SK-N-SH (cell line): Measurements from ENCODE around the gene SRD5A3. TPM values are rescaled to one million over a fixed set of nuclear protein-coding genes. Genes with fewer than 3 reads are reported as not detected.

Source experiments
- CTCF ChIA-PET: fragments of 300-600, 350-600 bp; formaldehyde crosslinking; extraction: SDS; loops from one replicate; lab custom pipeline; 2021; lab: Yijun Ruan, JAX
- POLR2A ChIA-PET: fragments of 350-600 bp; sonication (Branson Sonifier 250); formaldehyde crosslinking; extraction: SDS; loops from one replicate; lab custom pipeline; 2020; ENCODE audit warnings: antibody characterized with exemption, inconsistent platforms; lab: Yijun Ruan, JAX
- DNase-seq: peaks from one replicate; pipeline ENCODE4 v3.0.0; 2012
- H2AFZ ChIP-seq: fragments of 200-600 bp; sonication (generic); 2 replicates; pipeline ENCODE4 v1.8.1; 2016; ENCODE audit warnings: antibody characterized with exemption, mild to moderate bottlenecking, low read depth
- H3F3A ChIP-seq: fragments of 200-600 bp; sonication (generic); replicated peaks from 2 replicates; pipeline ENCODE3; 2016; ENCODE audit warnings: antibody characterized with exemption, mild to moderate bottlenecking; ENCODE audit not compliant: insufficient read depth
- H3K27ac ChIP-seq, 2 experiments: fragments of 200-500 bp in 1 of 2; fragments of 200-600 bp in 1 of 2; sonication (Bioruptor generic) in 1 of 2; sonication (generic), shearing (Covaris generic) in 1 of 2; 2 replicates each; pipeline versions ENCODE4 v1.5.1 to v1.6.1; 2014 to 2016; ENCODE audit warnings: low read depth in 2 of 2, inconsistent platforms in 1 of 2, low read length in 1 of 2, mild to moderate bottlenecking in 1 of 2, mixed read lengths in 1 of 2
- H3K27me3 ChIP-seq: fragments of 200-600 bp; sonication (generic), shearing (Covaris generic); 2 replicates; pipeline ENCODE4 v1.6.1; 2016; ENCODE audit warnings: mixed run types; ENCODE audit not compliant: insufficient read depth
- H3K36me3 ChIP-seq, 2 experiments: fragments of 200-500 bp in 1 of 2; fragments of 200-600 bp in 1 of 2; sonication (Bioruptor generic) in 1 of 2; sonication (generic) in 1 of 2; replicated peaks in 1 of 2; 2 replicates each; pipeline versions ENCODE3 to v1.5.1; 2014 to 2016; ENCODE audit warnings: low read length in 1 of 2, mild to moderate bottlenecking in 1 of 2; ENCODE audit not compliant: insufficient read depth in 2 of 2, control insufficient read depth in 1 of 2
- H3K4me1 ChIP-seq, 2 experiments: fragments of 200-500 bp in 1 of 2; fragments of 200-600 bp in 1 of 2; sonication (Bioruptor generic) in 1 of 2; sonication (generic), shearing (Covaris generic) in 1 of 2; 2 replicates each; pipeline versions ENCODE4 v1.5.1 to v1.6.1; 2014 to 2016; ENCODE audit warnings: low read depth in 1 of 2, low read length in 1 of 2, mixed run types in 1 of 2; ENCODE audit not compliant: insufficient read depth in 2 of 2, control insufficient read depth in 1 of 2
- H3K4me2 ChIP-seq: fragments of 200-600 bp; sonication (generic), shearing (Covaris generic); 2 replicates; pipeline ENCODE4 v1.6.1; 2017; ENCODE audit warnings: mixed run types
- H3K4me3 ChIP-seq, 2 experiments: fragments of 200-500 bp in 1 of 2; fragments of 200-600 bp in 1 of 2; sonication (Bioruptor generic) in 1 of 2; sonication (generic), shearing (Covaris generic) in 1 of 2; 2 replicates each; pipeline versions ENCODE4 v1.5.1 to v1.8.1; 2014 to 2016; ENCODE audit warnings: low read depth in 2 of 2, inconsistent platforms in 1 of 2, low read length in 1 of 2, mild to moderate bottlenecking in 1 of 2, mixed read lengths in 1 of 2, moderate library complexity in 1 of 2
- H3K79me2 ChIP-seq: fragments of 200-600 bp; sonication (generic); 2 replicates; pipeline ENCODE4 v1.8.1; 2017; ENCODE audit warnings: mild to moderate bottlenecking; ENCODE audit not compliant: insufficient read depth
- H3K9ac ChIP-seq: fragments of 200-600 bp; sonication (generic); 2 replicates; pipeline ENCODE4 v1.6.1; 2017; ENCODE audit warnings: mixed run types
- H3K9me2 ChIP-seq: fragments of 200-600 bp; sonication (generic); 2 replicates; pipeline ENCODE4 v1.6.1; 2017; ENCODE audit warnings: mixed run types
- H3K9me3 ChIP-seq: fragments of 200-600 bp; sonication (generic); 2 replicates; pipeline ENCODE4 v1.6.1; 2017; ENCODE audit warnings: mixed run types, mild to moderate bottlenecking, moderate library complexity
- H4K20me1 ChIP-seq: fragments of 200-600 bp; sonication (generic); 2 replicates; pipeline ENCODE4 v1.6.1; 2017; ENCODE audit warnings: mild to moderate bottlenecking, mixed run types; ENCODE audit not compliant: insufficient read depth
- CTCF ChIP-seq: fragments of 200-600 bp; sonication (generic); IDR thresholded peaks from 2 replicates; pipeline ENCODE4 v1.6.1; 2017; ENCODE audit warnings: antibody characterized with exemption, mild to moderate bottlenecking, moderate library complexity
- ELF1 ChIP-seq: IDR thresholded peaks from 2 replicates; pipeline ENCODE4 v1.4.0; 2012
- EP300 ChIP-seq, 2 experiments: IDR thresholded peaks; 2 replicates each; pipeline versions ENCODE4 v1.4.0 to v1.6.1; 2012; ENCODE audit warnings: borderline replicate concordance in 1 of 2, low read depth in 1 of 2, low read length in 1 of 2
- GABPA ChIP-seq: IDR thresholded peaks from 2 replicates; pipeline ENCODE4 v1.4.0; 2012; ENCODE audit warnings: low read depth, mild to moderate bottlenecking
- MAX ChIP-seq: IDR thresholded peaks from 2 replicates; pipeline ENCODE4 v1.4.0; 2012; ENCODE audit warnings: low read depth
- MEF2A ChIP-seq: IDR thresholded peaks from 2 replicates; pipeline ENCODE4 v1.4.0; 2012; ENCODE audit warnings: low read depth, borderline replicate concordance
- MXI1 ChIP-seq: IDR thresholded peaks from 2 replicates; pipeline ENCODE4 v1.6.1; 2012; ENCODE audit warnings: mild to moderate bottlenecking, low read depth, low read length, improper control_type of control experiment
- NFIC ChIP-seq: IDR thresholded peaks from 2 replicates; pipeline ENCODE4 v1.4.0; 2012; ENCODE audit warnings: borderline replicate concordance
- POLR2AphosphoS5 ChIP-seq: IDR thresholded peaks from 2 replicates; pipeline ENCODE4 v1.6.1; 2012; ENCODE audit warnings: low read depth, low read length
- RAD21 ChIP-seq: IDR thresholded peaks from 2 replicates; pipeline ENCODE4 v1.6.1; 2012; ENCODE audit warnings: mild to moderate bottlenecking, low read length
- SMC3 ChIP-seq: IDR thresholded peaks from 2 replicates; pipeline ENCODE4 v1.6.1; 2012; ENCODE audit warnings: low read depth, low read length, improper control_type of control experiment
- TAF1 ChIP-seq: IDR thresholded peaks from 2 replicates; pipeline ENCODE4 v1.6.1; 2012; ENCODE audit warnings: low read depth, mild to moderate bottlenecking, low read length, moderate library complexity, borderline replicate concordance
- TEAD4 ChIP-seq: IDR thresholded peaks from 2 replicates; pipeline ENCODE4 v1.4.0; 2012; ENCODE audit warnings: mild to moderate bottlenecking, borderline replicate concordance; ENCODE audit not compliant: insufficient read depth
- YY1 ChIP-seq: IDR thresholded peaks from 2 replicates; pipeline ENCODE4 v1.4.0; 2012; ENCODE audit warnings: low read depth, mild to moderate bottlenecking
- WGBS: methylation state at CpG from one replicate; pipeline ENCODE4 v1.1.6; 2017; ENCODE audit warnings: low lambda C conversion rate; 5-methylcytosine and 5-hydroxymethylcytosine counted together
- polyA plus RNA-seq, 3 experiments: library from polyadenylated mRNA; depleted of rRNA; stranded (reverse); fragments of >200 nt; gene quantifications; 2 replicates each; pipeline ENCODE4 v1.2.3, GENCODE V29; 2012
- TF ChIP-seq, protein P1 (sequence below): fragments of 150-350 bp; IDR thresholded peaks from 2 replicates; pipeline ENCODE4 v1.6.1; 2017; ENCODE audit warnings: antibody characterized with exemption, low read length, low read depth, borderline replicate concordance
- TF ChIP-seq, protein P2 (sequence below): IDR thresholded peaks from 2 replicates; pipeline ENCODE4 v1.6.1; 2012; ENCODE audit warnings: mild to moderate bottlenecking, low read depth, low read length, moderate library complexity

Gene SRD5A3
- polyA plus RNA-seq, 1 of the 3 experiments (the other 2 are of a cell fraction), result 5.1 TPM

- no peaks in the 10 kb centered on the region for H3F3A ChIP-seq
- H3K9me3 ChIP-seq, result no peaks in the 10 kb centered on the region
- ChIA-PET POLR2A (no interaction called here), CTCF (interaction anchor here (0.7 to 7.8 kb wide), 4 partner anchors 13 to 346 kb away, joined by 3 to 129 read pairs (median 4); partner anchors contain the start of gene SRD5A3)
- no peaks in the 10 kb centered on the region for H3K9me2 ChIP-seq
- H3K27me3 ChIP-seq, result peaks cover 4% of the 10 kb centered on the region; the same call in 1 of the 2 replicates
- no peak for DNase-seq
- H3K9ac ChIP-seq, result no peak overlapping the region
- no peak overlapping the region for H3K4me2 ChIP-seq
- H3K36me3 ChIP-seq, result no peaks in the 10 kb centered on the region
- 43% methylated on average over 5 of the region's 5 CpGs for WGBS
- H3K4me3 ChIP-seq, result no peak overlapping the region
- no peaks in the 10 kb centered on the region for H3K4me1 ChIP-seq
- H4K20me1 ChIP-seq, result no peaks in the 10 kb centered on the region
- no peaks in the 10 kb centered on the region for H3K79me2 ChIP-seq
- H2AFZ ChIP-seq, result no peak overlapping the region
- TF ChIP-seq TEAD4, result no peak
- no peak overlapping the region for H3K27ac ChIP-seq
Observed at GRCh38 chr4:55318175-55319129, 27.6 kb upstream of the SRD5A3 start.

- H3K4me2 ChIP-seq, result no peak overlapping the region
- H3K9me3 ChIP-seq, result no peaks in the 10 kb centered on the region
- H3F3A ChIP-seq, result no peaks in the 10 kb centered on the region
- peak; percentile 44 for DNase-seq
- H3K36me3 ChIP-seq, result no peaks in the 10 kb centered on the region
- no peaks in the 10 kb centered on the region for H3K27me3 ChIP-seq
- no peaks in the 10 kb centered on the region for H4K20me1 ChIP-seq
- no peak overlapping the region for H2AFZ ChIP-seq
- TF ChIP-seq SMC3 (peak; percentile 61), MEF2A (no peak), POLR2AphosphoS5 (no peak), CTCF (peak; percentile 73), EP300 (IDR thresholded peaks at IDR 0.05; ENCODE audit: borderline replicate concordance in 1 of 2, low read depth in 1 of 2, low read length in 1 of 2) (no peak), MAX (no peak), NFIC (no peak), YY1 (no peak), GABPA (no peak), RAD21 (peak; percentile 84), ELF1 (no peak), MXI1 (no peak), TAF1 (no peak)
- TF ChIP-seq, protein P1, sequence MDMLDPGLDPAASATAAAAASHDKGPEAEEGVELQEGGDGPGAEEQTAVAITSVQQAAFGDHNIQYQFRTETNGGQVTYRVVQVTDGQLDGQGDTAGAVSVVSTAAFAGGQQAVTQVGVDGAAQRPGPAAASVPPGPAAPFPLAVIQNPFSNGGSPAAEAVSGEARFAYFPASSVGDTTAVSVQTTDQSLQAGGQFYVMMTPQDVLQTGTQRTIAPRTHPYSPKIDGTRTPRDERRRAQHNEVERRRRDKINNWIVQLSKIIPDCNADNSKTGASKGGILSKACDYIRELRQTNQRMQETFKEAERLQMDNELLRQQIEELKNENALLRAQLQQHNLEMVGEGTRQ, result no peak
- TF ChIP-seq, protein P2, sequence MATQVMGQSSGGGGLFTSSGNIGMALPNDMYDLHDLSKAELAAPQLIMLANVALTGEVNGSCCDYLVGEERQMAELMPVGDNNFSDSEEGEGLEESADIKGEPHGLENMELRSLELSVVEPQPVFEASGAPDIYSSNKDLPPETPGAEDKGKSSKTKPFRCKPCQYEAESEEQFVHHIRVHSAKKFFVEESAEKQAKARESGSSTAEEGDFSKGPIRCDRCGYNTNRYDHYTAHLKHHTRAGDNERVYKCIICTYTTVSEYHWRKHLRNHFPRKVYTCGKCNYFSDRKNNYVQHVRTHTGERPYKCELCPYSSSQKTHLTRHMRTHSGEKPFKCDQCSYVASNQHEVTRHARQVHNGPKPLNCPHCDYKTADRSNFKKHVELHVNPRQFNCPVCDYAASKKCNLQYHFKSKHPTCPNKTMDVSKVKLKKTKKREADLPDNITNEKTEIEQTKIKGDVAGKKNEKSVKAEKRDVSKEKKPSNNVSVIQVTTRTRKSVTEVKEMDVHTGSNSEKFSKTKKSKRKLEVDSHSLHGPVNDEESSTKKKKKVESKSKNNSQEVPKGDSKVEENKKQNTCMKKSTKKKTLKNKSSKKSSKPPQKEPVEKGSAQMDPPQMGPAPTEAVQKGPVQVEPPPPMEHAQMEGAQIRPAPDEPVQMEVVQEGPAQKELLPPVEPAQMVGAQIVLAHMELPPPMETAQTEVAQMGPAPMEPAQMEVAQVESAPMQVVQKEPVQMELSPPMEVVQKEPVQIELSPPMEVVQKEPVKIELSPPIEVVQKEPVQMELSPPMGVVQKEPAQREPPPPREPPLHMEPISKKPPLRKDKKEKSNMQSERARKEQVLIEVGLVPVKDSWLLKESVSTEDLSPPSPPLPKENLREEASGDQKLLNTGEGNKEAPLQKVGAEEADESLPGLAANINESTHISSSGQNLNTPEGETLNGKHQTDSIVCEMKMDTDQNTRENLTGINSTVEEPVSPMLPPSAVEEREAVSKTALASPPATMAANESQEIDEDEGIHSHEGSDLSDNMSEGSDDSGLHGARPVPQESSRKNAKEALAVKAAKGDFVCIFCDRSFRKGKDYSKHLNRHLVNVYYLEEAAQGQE, result no peak
- no peak overlapping the region; a peak in 1 of 4 replicates for H3K4me3 ChIP-seq
- WGBS, result 23% methylated on average over 8 of the region's 8 CpGs
- H3K9me2 ChIP-seq, result no peaks in the 10 kb centered on the region
- no peak overlapping the region for H3K27ac ChIP-seq
- H3K9ac ChIP-seq, result no peak overlapping the region
- no peaks in the 10 kb centered on the region for H3K79me2 ChIP-seq
- CTCF ChIA-PET, result interaction anchor here (0.6 to 7.8 kb wide), 29 partner anchors 8 to 998 kb away, joined by 3 to 129 read pairs (median 4); no protein-coding TSS in a partner anchor
- no peaks in the 10 kb centered on the region for H3K4me1 ChIP-seq
- POLR2A ChIA-PET, result no interaction called here
Observed at GRCh38 chr4:55321707-55322264, 24.3 kb upstream of the SRD5A3 start.
